ENCODE results near the gene SLC26A2. TPM values are rescaled to one million over a fixed set of nuclear protein-coding genes. Genes with fewer than 3 reads are reported as not detected.

SLC26A2 gene
- 3.2 TPM for total RNA-seq
- long read RNA-seq, full-length matches to known transcripts: 4 of 5 reads
- long read RNA-seq, partial matches to known transcripts: 0 of 5 reads
- long read RNA-seq, other reads (novel, unspliced or antisense): 1 of 5 reads

DNA sequence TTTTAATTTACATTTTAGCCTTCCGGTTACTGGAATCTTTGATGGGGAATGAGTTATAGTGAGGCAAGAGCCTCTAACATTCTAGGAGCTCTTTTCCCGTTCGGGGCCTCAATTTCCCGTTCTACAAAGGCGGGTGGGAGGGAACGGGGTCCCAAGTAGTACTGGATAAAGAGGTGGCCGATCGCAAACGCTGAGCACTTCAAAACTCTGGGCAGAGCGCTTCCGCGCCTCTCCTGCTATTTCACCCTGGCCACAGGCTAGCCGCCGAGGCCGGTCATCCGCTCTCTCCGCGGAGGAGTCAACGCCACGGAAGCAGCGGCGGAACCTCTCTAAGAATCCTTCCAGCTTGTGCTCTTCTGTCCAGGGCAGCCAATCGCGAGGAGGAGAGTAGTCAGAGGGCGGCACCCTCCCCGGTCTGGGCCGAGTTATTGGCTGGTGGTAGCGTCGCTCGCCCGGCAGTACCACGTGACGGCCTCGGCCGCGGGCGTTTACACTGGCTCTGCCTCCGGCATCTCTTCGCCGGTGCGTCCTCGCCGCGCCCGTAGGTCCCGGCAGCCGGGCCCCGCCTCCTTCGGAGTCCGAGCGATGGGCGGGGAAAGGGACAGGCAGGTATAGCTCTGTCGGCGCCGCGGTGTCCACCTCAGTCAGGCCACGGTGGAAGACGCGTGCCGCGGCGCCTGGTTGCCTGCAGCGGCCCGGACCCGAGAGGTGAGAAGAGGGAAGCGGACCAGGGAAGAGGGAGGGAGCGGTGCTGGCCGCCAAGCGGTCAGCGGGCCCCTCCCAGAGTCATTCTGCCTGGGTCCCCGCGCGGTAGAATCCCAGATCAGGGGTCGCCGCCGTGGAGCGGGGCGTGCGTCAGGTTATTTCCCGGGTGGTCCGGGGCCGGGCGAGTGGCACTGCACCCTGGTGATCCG, at the start of gene SLC26A2:
Gene SLC26A2 (plus strand): TSS at position 487 of the 914 bp plus-strand sequence. CDS start 16,895 bp downstream, outside the sequence.
- ATAC-seq (peak; percentile 100), DNase-seq (peak; percentile 98)

DNA sequence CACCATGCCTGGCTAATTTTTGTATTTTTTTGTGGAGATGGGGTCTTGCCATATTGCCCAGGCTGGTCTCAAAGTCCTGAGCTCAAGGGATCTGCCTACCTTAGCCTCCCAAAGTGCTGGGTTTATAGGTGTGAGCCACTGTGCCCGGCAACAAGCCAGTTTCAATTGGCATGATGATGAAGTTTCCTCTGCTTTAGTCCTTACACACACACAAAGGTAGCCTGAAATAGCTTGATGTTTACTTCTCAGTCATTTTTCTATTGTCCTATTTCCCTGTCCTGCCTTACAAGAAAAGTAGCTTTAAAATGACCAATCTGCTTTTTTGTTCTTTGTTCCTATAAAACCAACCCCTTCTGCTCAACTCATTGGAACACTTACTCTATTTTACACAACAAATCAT, 49.5 kb upstream of the SLC26A2 start:
- intact Hi-C loops (cut with micrococcal nuclease): no loop called here
- DNase-seq: no peak
- ATAC-seq: no peak

More for the DNA sequence above, at the start of gene SLC26A2:
- intact Hi-C loops (cut with micrococcal nuclease): no loop called here

DNA sequence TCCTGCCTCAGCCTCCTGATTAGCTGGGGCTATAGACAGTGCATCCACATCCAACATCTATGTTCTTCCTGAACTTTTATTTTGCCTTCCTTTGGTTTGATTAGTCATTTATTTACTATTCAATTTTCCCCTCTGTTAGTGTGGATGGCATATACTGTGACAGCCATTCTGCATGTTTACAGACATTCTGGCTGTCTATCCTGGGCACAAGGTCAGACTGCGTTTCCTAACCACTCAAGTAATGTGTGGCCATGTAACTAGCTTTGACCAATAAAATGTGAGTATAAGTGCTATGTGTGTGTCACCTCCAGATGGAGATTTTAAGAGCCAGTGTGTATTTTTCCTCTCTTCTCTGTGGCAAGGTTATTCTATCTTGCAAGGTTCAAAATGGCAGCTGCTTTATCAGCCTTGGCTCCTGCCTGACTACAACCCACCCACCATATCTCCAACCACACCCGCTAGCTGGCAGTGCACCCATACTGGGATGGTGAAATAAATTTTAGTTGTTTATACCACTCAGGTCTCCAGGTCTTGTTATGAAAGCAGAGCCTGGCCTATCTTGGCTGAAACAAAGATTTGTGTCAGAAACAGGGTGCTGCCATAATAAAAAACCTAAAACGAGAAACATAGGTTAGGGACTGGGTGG, 48.2 kb upstream of the SLC26A2 start:
- ATAC-seq (no peak), DNase-seq (no peak)
- intact Hi-C loops (cut with micrococcal nuclease): no loop called here

DNA sequence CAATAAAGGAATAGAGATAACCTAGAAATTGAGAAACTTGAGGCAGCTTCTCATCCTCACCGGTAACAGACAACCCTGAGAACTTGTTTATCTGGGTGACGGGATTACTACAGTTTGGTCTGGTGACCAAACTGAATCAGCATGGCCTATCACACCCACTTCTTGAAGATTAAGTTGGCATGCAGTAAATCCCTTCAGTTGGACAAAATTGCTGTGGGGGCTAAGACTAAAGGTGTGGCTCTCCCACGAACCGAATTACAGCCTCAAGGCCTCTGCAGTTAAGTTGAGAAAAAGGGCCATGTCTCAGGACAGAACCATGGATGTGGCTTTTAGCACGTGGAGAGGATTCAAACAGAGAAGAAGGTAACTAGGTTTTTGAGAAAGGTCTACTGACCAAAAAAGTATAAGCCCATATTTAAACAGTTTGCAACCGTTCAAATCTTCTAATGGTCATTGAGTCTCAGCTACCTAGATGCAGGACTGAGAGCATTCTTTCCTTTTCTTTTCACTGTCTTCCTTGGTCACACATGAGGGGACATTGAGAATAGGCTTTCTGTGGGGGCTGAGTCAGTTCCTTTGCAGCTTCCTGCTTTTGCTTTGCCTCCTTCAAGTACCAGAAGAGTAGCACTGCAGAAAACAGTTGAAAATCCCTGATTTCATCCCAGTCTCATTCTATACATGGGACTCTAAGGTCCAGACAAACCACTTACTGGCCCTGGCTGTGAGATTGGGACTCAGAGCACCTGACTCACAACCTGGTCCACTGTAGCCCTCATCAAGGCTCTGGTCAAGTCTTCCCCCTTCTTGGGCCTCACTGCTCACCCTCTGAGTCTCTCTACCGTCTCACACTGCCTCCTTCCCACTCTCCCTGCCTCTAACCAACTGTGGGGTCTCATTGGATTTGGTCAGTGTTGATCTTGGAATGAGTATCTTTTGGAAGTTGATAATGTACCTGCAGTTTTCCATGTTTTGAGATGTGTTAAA, 46.8 kb upstream of the SLC26A2 start:
- ATAC-seq (no peak), DNase-seq (no peak)
- intact Hi-C loops (cut with micrococcal nuclease): no loop called here

DNA sequence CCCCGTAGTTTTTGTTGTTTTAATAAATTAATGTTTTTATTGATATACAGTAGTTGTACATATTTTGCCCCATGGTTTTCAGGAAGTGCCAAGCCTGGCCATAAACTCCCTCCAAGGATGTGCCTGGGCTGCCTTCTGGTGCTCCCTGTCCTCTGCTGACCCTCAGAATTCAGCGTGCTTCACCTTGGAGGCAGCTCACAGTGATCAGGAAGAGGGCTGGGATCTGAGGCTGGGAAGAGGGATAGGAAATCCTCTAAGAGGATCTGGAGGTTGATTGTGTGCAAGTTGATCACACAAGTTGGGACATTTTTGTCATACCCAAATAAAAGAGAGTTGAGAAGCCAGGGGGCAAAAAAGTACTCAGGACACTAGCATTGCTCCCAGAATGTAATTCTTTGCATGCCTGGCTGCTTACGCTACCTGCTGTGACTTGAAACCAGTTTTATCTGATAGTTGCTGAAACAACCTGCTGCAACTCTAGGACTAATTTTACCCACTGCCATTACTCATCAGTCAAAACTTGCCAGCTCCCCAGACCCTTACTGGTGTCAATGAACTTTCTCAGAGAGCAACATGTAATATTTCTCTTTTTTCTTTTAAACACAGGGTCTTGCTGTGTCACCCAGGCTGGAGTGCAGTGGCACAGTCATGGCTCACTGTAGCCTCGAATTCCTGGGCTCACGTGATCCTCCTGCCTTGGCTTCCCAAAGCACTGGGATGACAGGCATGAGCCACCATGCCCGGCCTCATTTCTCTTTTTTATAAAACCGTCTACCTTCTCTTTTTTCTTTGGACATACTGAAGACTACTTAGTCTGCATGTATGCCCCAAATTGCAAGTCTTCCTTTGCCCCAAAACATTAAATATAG, 44.9 kb upstream of the SLC26A2 start:
- intact Hi-C loops (cut with micrococcal nuclease): no loop called here
- DNase-seq (no peak), ATAC-seq (peak; percentile 63)

DNA sequence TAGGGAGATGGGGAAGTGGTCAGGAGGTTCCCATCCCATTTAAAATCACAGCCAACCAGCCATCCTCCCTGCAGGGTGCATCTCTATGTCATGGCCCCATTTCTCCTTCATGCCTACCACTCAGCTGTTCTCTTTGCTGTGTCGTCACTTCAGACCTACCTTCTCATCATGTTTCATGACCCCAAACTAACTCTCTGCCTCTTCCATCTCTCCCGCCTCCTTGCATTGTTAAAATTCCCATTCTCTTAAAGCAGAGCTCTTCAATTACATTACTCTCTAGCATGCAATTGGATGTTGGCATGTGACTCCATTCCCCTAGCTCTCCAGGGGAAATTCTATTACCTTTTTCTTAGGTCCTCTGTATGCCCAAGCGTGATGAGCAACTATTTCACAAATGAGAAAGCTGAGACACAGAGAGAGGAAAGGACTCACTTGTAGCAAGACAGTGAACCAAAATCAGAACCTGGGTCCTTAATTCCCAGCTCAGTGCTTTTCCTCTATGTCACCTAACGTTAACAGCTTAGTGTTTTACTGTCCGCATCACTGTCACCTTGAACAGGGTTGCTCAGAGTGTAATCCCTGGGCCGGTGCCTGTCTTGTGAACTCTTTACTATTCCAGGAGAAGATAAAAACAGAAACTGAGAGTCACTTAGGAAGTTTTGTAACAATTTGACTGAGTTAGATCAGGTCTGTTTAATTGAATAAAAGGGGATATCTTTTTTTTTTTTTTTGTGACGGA, 44.1 kb upstream of the SLC26A2 start:
- DNase-seq: no peak
- intact Hi-C loops (cut with micrococcal nuclease): no loop called here
- peak; percentile 77 for ATAC-seq

DNA sequence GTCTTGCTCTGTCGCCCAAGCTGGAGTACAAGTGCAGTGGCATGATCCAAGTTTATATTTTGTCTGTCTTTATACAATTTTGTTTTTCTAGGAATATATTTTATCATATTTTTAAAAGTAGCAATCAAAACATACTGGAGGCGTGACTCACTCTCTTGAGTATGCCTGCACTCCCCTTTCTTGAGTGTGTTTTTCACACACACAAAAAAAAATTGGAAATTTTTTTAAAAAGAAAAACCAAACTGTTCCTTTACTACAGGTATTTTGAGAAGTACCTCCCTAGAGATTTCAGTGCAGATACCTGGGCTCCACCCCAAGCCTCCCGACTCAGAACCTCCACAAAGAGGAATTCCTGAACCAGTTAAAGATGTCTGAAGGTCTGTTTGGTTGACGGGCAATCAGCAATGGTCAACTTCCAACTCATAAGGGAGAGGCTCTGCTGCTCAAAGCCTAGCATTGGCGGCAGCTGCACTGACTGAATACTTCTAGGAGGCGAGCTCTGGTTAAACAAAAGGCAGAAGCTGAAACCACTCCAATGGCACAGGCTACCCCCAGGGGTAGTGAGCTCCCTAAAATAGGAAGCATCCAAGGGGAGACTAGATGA, 43.4 kb upstream of the SLC26A2 start:
- intact Hi-C loops (cut with micrococcal nuclease): no loop called here
- DNase-seq (no peak), ATAC-seq (no peak)

DNA sequence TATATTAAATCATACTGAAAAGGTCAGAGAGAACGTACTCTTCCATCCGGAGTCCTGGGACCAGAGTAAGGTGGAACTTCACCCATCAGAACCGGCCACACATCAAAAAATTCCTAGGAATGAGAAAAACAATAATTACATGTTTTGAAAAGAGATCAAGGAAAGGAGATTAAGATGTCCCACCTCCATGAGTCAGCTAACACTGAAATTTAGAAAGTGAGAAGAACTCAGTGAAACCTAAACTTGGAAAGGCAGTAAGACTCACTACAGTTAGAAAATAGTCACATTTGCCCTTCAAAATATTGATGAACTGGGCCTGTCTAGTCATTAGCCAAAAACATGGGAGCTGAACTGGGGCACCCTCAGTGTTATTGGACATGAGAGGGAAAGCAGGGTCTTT, 39.0 kb upstream of the SLC26A2 start:
- intact Hi-C loops (cut with micrococcal nuclease): no loop called here
- DNase-seq: no peak
- no peak for ATAC-seq

DNA sequence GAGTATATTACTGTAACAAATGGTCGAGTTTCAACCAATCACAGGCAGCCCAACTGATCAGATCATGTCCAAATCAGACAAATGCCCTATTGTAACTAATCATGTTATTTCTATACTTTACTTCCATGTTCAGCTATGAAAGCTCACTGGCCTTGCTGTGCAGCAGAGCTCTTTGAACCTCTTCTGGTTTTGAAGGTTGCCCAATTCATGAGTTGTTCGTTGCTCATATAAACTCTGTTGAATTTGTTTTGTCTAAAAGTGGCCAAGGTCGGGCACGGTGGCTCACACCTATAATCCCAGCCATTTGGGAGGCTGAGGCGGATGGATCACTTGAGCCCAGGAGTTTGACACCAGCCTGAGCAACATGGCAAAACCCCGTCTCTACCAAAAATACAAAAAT, 37.6 kb upstream of the SLC26A2 start:
- ATAC-seq (no peak), DNase-seq (no peak)
- intact Hi-C loops (cut with micrococcal nuclease): no loop called here

DNA sequence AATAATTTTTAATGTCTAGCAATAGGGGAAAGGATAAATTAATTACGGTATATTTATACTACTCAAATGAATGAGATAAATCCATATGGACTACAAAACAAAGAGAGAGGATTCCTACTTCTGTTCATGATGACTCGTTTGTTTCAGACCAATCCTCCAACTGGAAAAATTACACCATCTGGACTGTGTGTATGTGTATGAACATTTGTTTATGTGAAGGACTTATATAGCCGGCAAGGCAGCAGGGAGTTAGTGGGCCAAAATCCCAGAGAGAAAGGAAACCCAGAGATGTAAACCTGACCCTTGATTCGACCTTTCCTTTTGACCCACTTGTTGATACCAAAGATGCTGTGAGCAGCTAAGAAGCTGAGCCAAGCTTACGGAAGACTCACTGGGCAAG, 36.1 kb upstream of the SLC26A2 start:
- DNase-seq: no peak
- intact Hi-C loops (cut with micrococcal nuclease): no loop called here

DNA sequence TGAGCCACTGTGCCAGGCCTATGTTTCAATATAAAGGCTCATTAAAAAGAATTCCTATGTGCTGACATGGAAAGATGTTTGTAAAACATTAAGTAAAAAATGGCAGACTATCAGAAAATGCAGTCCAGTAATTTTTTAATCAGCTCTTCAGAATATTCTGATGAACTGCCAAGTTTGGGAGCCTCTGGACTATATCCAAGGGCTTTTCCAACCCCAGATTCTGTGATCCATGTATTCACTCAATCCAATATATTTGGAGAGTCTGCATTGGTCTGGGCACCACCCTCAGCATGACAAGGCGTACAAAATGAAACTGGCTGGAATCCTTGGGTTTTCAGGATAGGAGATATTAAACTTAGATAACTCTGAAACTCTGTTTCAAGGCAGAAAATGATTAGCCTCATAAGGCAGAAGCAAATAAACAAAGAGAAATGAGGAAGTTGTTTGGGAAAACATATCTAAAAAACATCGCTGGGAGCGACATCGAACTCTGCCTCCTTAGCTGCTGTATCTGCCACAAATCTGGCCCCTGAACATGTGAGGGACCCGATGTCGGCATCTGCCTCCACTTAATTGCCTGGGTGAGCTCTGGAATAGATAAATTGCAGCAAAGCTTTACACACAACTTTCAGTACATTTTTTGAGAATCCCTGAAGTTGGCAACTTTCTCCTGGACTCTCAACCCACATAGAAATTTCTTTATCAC, 30.4 kb upstream of the SLC26A2 start:
- ATAC-seq: no peak
- no peak for DNase-seq
- intact Hi-C loops (cut with micrococcal nuclease): no loop called here

More for the DNA sequence above, 36.1 kb upstream of the SLC26A2 start:
- no peak for ATAC-seq

DNA sequence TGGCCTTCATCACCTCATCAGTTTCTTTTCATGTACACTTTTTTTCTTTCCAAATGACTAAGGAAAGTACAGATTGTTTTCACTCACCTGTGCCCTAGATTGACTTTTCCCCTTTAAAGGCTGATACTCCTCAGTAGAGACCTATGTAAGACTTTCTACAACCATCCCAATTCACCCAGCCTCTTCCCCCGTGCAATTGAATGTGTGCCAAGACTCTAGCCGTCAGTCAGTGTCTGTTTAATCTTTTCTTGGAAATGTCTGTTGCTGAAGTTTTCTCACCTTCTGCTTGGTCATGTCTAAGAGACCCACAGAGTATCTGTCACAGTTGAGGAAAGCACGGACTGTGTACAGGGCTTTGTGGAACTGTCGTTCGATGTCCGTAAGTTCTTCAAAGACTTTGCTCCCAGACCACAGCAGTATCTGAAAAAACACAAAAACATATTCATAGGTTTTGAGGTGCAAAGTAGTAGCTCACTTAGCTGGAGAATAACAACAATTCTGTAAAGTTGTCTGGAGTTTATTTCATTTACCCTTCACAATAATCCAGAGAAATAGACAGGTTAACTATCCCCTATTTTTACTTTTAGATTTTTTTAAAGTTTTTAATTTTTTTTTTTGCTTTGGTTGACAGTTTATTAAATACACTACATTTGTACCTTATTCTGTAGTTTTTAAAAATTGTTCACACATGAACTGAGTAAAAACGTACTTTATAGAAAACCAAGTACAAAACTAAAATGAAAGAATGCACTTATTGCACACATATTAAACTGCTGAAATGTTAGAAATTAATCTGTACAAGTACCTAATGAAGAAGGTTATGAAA, 29.6 kb upstream of the SLC26A2 start:
- intact Hi-C loops (cut with micrococcal nuclease): no loop called here
- ATAC-seq (no peak), DNase-seq (no peak)

DNA sequence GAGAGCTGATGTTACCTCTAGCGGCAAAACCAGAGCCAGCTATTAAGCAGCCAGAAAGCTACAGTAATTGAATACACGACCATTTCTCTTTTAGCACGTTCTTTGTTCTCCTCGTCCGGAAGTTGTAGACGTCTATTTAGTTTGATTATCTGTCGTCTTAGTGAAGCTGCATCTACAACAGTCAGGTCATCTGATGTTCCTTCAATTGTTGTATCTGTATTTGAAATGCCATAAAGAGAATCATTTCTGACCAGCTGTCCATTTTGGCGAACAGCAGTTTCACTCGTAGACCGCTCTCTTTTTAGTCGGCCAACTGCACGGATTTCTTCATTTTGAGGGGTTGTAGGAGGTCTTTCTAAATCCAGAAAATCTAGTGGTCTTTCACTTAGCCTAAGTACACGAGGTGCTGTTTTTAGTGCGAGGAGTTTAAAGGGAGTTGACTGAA, 28.5 kb upstream of the SLC26A2 start:
- DNase-seq (no peak), ATAC-seq (no peak)
- intact Hi-C loops (cut with micrococcal nuclease): no loop called here

DNA sequence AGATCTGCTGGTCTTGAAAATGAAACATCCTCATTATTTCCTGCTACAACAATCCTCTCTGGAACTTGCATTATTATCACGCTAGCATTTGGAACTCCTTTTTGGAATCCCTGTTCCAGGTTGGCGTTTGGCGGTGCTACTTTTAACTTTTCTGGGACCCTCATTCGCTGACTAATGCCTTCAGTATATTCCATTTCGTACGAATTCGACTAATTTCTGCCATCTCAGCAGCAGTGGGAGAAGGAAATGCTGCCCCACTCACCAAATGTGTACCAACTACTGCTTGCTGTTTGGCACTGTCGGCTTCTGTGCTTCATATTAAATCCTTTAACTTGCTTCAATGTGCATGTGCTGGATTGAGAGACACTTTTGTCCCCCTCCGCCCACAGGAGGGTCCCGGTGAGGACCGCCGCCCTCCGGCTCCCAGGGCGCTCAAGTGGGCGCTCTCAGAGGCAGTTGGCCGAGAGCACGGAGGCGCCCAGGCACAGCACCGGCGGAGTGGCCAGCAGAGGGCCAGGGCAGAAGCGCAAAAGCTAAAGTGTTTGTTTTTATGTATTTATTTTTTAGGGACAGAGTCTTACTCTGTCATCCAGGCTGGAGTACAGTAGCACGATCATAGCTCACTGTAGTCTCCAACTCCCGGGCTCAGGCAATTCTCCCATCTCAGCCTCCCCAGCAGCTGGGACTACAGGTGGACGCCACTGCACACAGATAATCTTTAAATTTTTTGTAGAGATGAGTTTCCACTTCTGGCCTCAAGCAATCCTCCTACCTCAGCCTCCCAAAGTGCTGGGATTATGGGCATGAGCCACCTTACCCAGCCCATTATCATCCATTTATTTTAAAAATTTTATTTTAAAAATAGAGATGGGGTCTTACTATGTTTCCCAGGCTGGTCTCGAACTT, 27.9 kb upstream of the SLC26A2 start:
- DNase-seq: no peak
- intact Hi-C loops (cut with micrococcal nuclease): no loop called here
- ATAC-seq: peak; percentile 37

DNA sequence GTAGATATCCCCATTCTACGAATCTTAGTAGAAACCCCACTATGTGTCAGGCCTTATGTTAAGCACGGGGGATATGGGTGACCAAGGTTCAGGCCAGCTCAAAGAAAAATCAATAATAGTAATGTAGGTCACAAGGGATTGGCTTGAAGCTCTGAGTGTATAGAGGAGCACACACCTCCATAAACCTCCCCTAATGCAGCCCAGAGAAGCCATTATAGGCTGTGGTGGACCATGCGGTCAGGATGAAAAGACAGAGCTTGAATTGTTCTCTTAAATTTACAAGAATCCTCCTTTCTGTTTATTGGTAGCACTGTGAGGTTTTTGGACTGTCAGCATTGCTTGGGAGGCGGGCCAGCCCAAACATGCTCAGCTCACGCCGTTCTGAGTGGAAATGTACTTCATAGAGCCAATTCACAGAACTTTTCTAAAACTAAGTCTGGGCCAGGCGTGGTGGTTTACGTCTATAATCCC, 25.1 kb upstream of the SLC26A2 start:
- DNase-seq (no peak), ATAC-seq (no peak)
- intact Hi-C loops (cut with micrococcal nuclease): no loop called here

Data from left ventricle myocardium superior (tissue), 1 donor.